Neuronal stem cell (in vitro differentiated cells): ENCODE data around the gene FXYD3.

Experiments used
- DNase-seq: peaks from one replicate; pipeline ENCODE4 v3.0.0-alpha.2; 2013; ENCODE audit warnings: low spot score
- H2AFZ ChIP-seq: one replicate; pipeline ENCODE4 v1.6.1; 2013; ENCODE audit warnings: mild to moderate bottlenecking, low read length, inconsistent platforms
- H2AK5ac ChIP-seq: 2 replicates; pipeline ENCODE4 v1.6.1; 2013; ENCODE audit warnings: low read depth, mild to moderate bottlenecking, inconsistent platforms, low read length, moderate library complexity, mixed read lengths
- H2BK120ac ChIP-seq: 2 replicates; pipeline ENCODE4 v1.6.1; 2013; ENCODE audit warnings: low read depth, mild to moderate bottlenecking, inconsistent platforms, low read length, moderate library complexity, mixed read lengths
- H2BK12ac ChIP-seq: one replicate; pipeline ENCODE4 v1.6.1; 2013; ENCODE audit warnings: low read length, inconsistent platforms
- H2BK15ac ChIP-seq: 2 replicates; pipeline ENCODE4 v1.6.1; 2013; ENCODE audit warnings: mild to moderate bottlenecking, low read length, inconsistent platforms, mixed read lengths
- H2BK5ac ChIP-seq: one replicate; pipeline ENCODE4 v1.6.1; 2013; ENCODE audit warnings: inconsistent platforms, mild to moderate bottlenecking, low read length, moderate library complexity
- H3K14ac ChIP-seq: one replicate; pipeline ENCODE4 v1.6.1; 2013; ENCODE audit warnings: low read length, inconsistent platforms
- H3K18ac ChIP-seq: 2 replicates; pipeline ENCODE4 v1.6.1; 2013; ENCODE audit warnings: low read length, inconsistent platforms
- H3K23ac ChIP-seq: 2 replicates; pipeline ENCODE4 v1.6.1; 2013; ENCODE audit warnings: low read depth, mild to moderate bottlenecking, mixed read lengths, low read length, inconsistent platforms; ENCODE audit not compliant: poor library complexity
- H3K27ac ChIP-seq: replicated peaks from 3 replicates; pipeline ENCODE4 v1.5.1; 2013; ENCODE audit warnings: low read length, inconsistent platforms
- H3K27me3 ChIP-seq, 3 experiments: 2 replicates each; pipeline ENCODE4 v1.6.1; 2013; ENCODE audit warnings: low read length in 3 of 3, mild to moderate bottlenecking in 2 of 3, inconsistent platforms in 1 of 3, low read depth in 1 of 3, mixed read lengths in 1 of 3, moderate library complexity in 1 of 3; ENCODE audit not compliant: control insufficient read depth in 3 of 3, insufficient read depth in 3 of 3
- H3K36me3 ChIP-seq, 2 donors: replicated peaks in 1 of 2; 2 replicates each; pipeline ENCODE4 v1.6.1; 2013; ENCODE audit warnings: low read length in 2 of 2; ENCODE audit not compliant: control insufficient read depth in 2 of 2, insufficient read depth in 2 of 2
- H3K4ac ChIP-seq: 2 replicates; pipeline ENCODE4 v1.6.1; 2013; ENCODE audit warnings: inconsistent platforms, mild to moderate bottlenecking, low read length, moderate library complexity
- H3K4me1 ChIP-seq, 2 donors: 1 replicate in 1 of 2; 2 replicates in 1 of 2; pipeline ENCODE4 v1.6.1; 2013; ENCODE audit warnings: low read length in 2 of 2, low read depth in 1 of 2; ENCODE audit not compliant: control insufficient read depth in 2 of 2, insufficient read depth in 1 of 2
- H3K4me2 ChIP-seq: one replicate; pipeline ENCODE4 v1.6.1; 2013; ENCODE audit warnings: mild to moderate bottlenecking, low read length, inconsistent platforms; ENCODE audit not compliant: insufficient read depth, poor library complexity, severe bottlenecking
- H3K4me3 ChIP-seq, 2 donors: 2 replicates each; pipeline ENCODE4 v1.5.1; 2013; ENCODE audit warnings: low read length in 2 of 2, mild to moderate bottlenecking in 2 of 2, inconsistent platforms in 1 of 2, moderate library complexity in 1 of 2
- H3K79me1 ChIP-seq: one replicate; pipeline ENCODE4 v1.6.1; 2013; ENCODE audit warnings: low read depth, mild to moderate bottlenecking, inconsistent platforms, low read length, moderate library complexity
- H3K9ac ChIP-seq: one replicate; pipeline ENCODE4 v1.6.1; 2013; ENCODE audit warnings: mild to moderate bottlenecking, low read depth, low read length, inconsistent platforms; ENCODE audit not compliant: poor library complexity
- H3K9me3 ChIP-seq, 2 donors: replicated peaks in 1 of 2; 2 replicates each; pipeline versions ENCODE3 to v1.6.1; 2013; ENCODE audit warnings: low read length in 2 of 2, mild to moderate bottlenecking in 2 of 2, inconsistent platforms in 1 of 2, low read depth in 1 of 2, mixed read lengths in 1 of 2, moderate library complexity in 1 of 2; ENCODE audit not compliant: control insufficient read depth in 2 of 2, insufficient read depth in 1 of 2
- H4K8ac ChIP-seq: one replicate; pipeline ENCODE4 v1.6.1; 2013; ENCODE audit warnings: low read depth, mild to moderate bottlenecking, inconsistent platforms, low read length, moderate library complexity
- H4K91ac ChIP-seq: one replicate; pipeline ENCODE4 v1.6.1; 2013; ENCODE audit warnings: low read length, low read depth, mild to moderate bottlenecking, inconsistent platforms; ENCODE audit not compliant: poor library complexity
- WGBS, 2 donors: extraction: QIAGEN DNeasy Blood & Tissue Kit; methylation state at CpG; one replicate each; pipeline ENCODE4 v1.1.7; 2013; ENCODE audit warnings: missing lambda C conversion rate in 2 of 2, mixed read lengths in 1 of 2; ENCODE audit not compliant: insufficient read length in 2 of 2, insufficient replicate concordance in 1 of 2; ENCODE audit errors: extremely low coverage in 2 of 2; 5-methylcytosine and 5-hydroxymethylcytosine counted together

FXYD3 gene

GRCh38 chr19:35122687-35123551 lies 7.3 kb downstream of the FXYD3 start:
- Histone ChIP-seq H3K27ac (no peak overlapping the region), H3K9ac (no peak overlapping the region), H2AFZ (peak overlapping the region; percentile 6), H3K9me3 (no peaks in the 10 kb centered on the region), H3K27me3 (peaks cover 0 to 39% (median 0%) of the 10 kb centered on the region in 3 experiments), H3K4me3 (no peak overlapping the region), H2BK5ac (peak overlapping the region; percentile 93), H4K8ac (no peak overlapping the region), H3K4ac (peak overlapping the region; percentile 5), H3K36me3 (no peaks in the 10 kb centered on the region), H2BK120ac (no peak overlapping the region), H3K4me2 (no peak overlapping the region), H3K23ac (no peak overlapping the region), H3K14ac (peak overlapping the region; percentile 31), H3K4me1 (peaks cover 5 to 15% of the 10 kb centered on the region in 2 donors), H3K79me1 (no peaks in the 10 kb centered on the region), H3K18ac (peak overlapping the region; percentile 88), H4K91ac (no peak overlapping the region), H2AK5ac (peak overlapping the region; percentile 91), H2BK12ac (peak overlapping the region; percentile 81), H2BK15ac (peak overlapping the region; percentile 87)
- no CpG with 5 or more reads among the region's 19 CpGs for WGBS, 2 donors
- no peak for DNase-seq

- peaks cover 0 to 44% (median 0%) of the 10 kb centered on the region in 3 experiments for H3K27me3 ChIP-seq
- H2AFZ ChIP-seq = no peak overlapping the region
- DNase-seq = no peak
- H2BK15ac ChIP-seq = peak overlapping the region; percentile 87
- peak overlapping the region; percentile 81 for H2BK12ac ChIP-seq
- no peaks in the 10 kb centered on the region for H3K36me3 ChIP-seq
- no peak overlapping the region for H3K9ac ChIP-seq
- no peak overlapping the region for H3K4me2 ChIP-seq
- H2BK5ac ChIP-seq = peak overlapping the region; percentile 93
- peak overlapping the region; percentile 91 for H2AK5ac ChIP-seq
- WGBS, 2 donors = no CpG with 5 or more reads among the region's 5 CpGs
- no peak overlapping the region for H4K8ac ChIP-seq
- no peaks in the 10 kb centered on the region for H3K79me1 ChIP-seq
- no peak overlapping the region for H4K91ac ChIP-seq
- H2BK120ac ChIP-seq = no peak overlapping the region
- peak overlapping the region; percentile 88 for H3K18ac ChIP-seq
- no peak overlapping the region for H3K27ac ChIP-seq
- H3K23ac ChIP-seq = no peak overlapping the region
- no peaks in the 10 kb centered on the region for H3K9me3 ChIP-seq
- H3K4me1 ChIP-seq = peaks cover 5 to 15% of the 10 kb centered on the region in 2 donors
- peak overlapping the region; percentile 5 for H3K4ac ChIP-seq
- no peak overlapping the region for H3K4me3 ChIP-seq
- no peak overlapping the region for H3K14ac ChIP-seq
Observed at GRCh38 chr19:35123573-35123972, 8.0 kb downstream of the FXYD3 start.

DNA sequence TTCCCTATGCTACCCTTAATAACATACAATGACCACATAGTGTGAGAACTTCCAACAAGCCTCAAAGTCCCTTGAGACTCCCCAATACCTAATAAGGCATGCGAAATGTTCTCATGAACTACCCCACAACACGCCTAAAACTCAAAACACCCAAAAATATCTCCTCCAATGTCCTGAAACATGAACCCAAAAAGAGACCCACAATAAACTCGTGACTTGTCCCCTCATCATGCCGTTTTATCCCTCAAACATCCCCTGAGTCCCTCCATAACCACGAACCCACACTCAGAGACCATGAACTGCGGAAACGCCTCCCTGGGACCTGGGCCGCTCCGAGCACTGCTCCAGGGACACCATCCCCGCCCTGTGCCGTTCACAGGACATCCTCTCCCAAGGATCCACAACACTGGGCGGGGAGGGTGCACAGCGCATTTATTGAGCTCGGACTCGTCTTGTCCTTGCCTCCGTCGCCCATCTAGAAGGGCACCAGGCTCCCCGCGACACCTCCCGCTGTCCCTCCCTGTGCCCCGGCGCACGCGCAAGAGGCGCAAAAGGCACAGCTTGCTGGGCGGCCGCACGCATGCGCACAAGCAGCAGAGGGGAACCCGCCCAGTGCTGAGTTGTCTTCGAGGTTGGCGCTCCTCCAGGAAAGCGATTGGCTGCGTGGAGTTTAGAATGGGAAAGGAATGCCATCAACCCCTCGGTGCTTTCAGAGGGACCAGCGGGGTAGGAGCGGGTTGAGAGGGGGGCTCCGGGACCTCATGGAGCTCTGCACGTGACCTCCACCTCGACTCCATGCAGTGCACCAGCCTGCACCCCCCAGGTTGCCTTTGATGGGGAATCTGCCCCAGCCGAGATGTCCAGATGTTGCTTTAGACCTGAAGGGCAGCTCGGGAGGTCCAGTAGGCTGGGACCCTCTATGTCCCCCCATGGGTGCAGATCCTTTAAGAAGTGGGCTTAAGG lies 8.8 kb downstream of the FXYD3 start:
- Histone ChIP-seq H3K18ac (peak overlapping the region; percentile 91), H3K27ac (no peak overlapping the region), H2BK12ac (peak overlapping the region; percentile 70), H3K4me2 (no peak overlapping the region), H3K79me1 (no peaks in the 10 kb centered on the region), H3K9ac (no peak overlapping the region), H4K91ac (no peak overlapping the region), H3K4me1 (peaks cover 5 to 15% of the 10 kb centered on the region in 2 donors), H2AK5ac (peak overlapping the region; percentile 83), H3K9me3 (no peaks in the 10 kb centered on the region), H3K36me3 (peaks cover 0 to 2% of the 10 kb centered on the region in 2 donors), H2BK120ac (no peak overlapping the region), H3K14ac (no peak overlapping the region), H4K8ac (no peak overlapping the region), H3K4me3 (no peak overlapping the region), H3K27me3 (peaks cover 0 to 40% (median 0%) of the 10 kb centered on the region in 3 experiments), H2BK15ac (peak overlapping the region; percentile 98), H3K4ac (peak overlapping the region; percentile 30), H2AFZ (no peak overlapping the region), H2BK5ac (peak overlapping the region; percentile 78), H3K23ac (peak overlapping the region; percentile 78)
- no peak for DNase-seq
- 100% methylated on average over 2 of the region's 42 CpGs; no CpG with 5 or more reads in 1 of the 2 donors for whole genome bisulfite sequencing, 2 donors
